RWPE1 (cell line): Measurements from ENCODE around the gene CACNB1.

Experiments used
- CTCF ChIA-PET: fragments of 350-600 bp; sonication (Branson Sonifier 250); formaldehyde crosslinking; extraction: SDS; loops from one replicate; lab custom pipeline; 2021; lab: Yijun Ruan, JAX
- POLR2A ChIA-PET: fragments of 400-600 bp; formaldehyde crosslinking; extraction: SDS; loops from one replicate; lab custom pipeline; 2020; ENCODE audit warnings: antibody characterized with exemption; ENCODE audit not compliant: low non-redundant PET; lab: Yijun Ruan, JAX
- DNase-seq: peaks from one replicate; pipeline ENCODE4 v3.0.0; 2012; ENCODE audit warnings: low spot score
- H3K27ac ChIP-seq: fragments of 450-650 bp; 2 replicates; pipeline ENCODE4 v1.5.1; 2017
- CTCF ChIP-seq: fragments of 450-650 bp; conservative IDR thresholded peaks from 2 replicates; pipeline ENCODE4 v1.5.1; 2017; ENCODE audit warnings: low read depth, mild to moderate bottlenecking

The CACNB1 gene

GRCh38 chr17:39227364-39227919 lies 30.0 kb upstream of the CACNB1 start:
- DNase-seq, result no peak
- TF ChIP-seq CTCF, result no peak
- no peak overlapping the region for H3K27ac ChIP-seq
- CTCF ChIA-PET, result interaction anchor here (0.6 to 2.2 kb wide), 2 partner anchors 17 to 1494 kb away, joined by 4 to 10 read pairs; no protein-coding TSS in a partner anchor
- POLR2A ChIA-PET, result no interaction called here

- no peak for DNase-seq
- ChIA-PET POLR2A (no interaction called here), CTCF (interaction anchor here (0.6 to 2.2 kb wide), 3 partner anchors 18 to 234 kb away, joined by 3 to 10 read pairs (median 4); no protein-coding TSS in a partner anchor)
- TF ChIP-seq CTCF, result no peak
- no peak overlapping the region for H3K27ac ChIP-seq
Observed at GRCh38 chr17:39225959-39226683, 28.7 kb upstream of the CACNB1 start.

- H3K27ac ChIP-seq, result no peak within 1 kb of the TSS
- no peak for TF ChIP-seq CTCF
- CTCF ChIA-PET, result interaction anchor here (0.6 to 2.2 kb wide), 3 partner anchors 18 to 233 kb away, joined by 3 to 10 read pairs (median 4); no protein-coding TSS in a partner anchor
- no peak for DNase-seq
- POLR2A ChIA-PET, result no interaction called here
Observed at GRCh38 chr17:39225308-39225958, 28.0 kb upstream of the CACNB1 start, which contains the start of gene STAC2. Gene STAC2 (minus strand): TSS chr17:39225945. CDS start chr17:39225502, 443 bp downstream.

- TF ChIP-seq CTCF, result no peak
- H3K27ac ChIP-seq, result no peak overlapping the region
- CTCF ChIA-PET, result no interaction called here
- DNase-seq, result no peak
- POLR2A ChIA-PET, result no interaction called here
Observed at GRCh38 chr17:39224778-39225307, 27.4 kb upstream of the CACNB1 start.

GRCh38 chr17:39223907-39224777 lies 26.7 kb upstream of the CACNB1 start:
- ChIA-PET CTCF (no interaction called here), POLR2A (interaction anchor here (0.7 kb wide), 1 partner anchor 13 kb away, joined by 4 read pairs; no protein-coding TSS in a partner anchor)
- no peak for TF ChIP-seq CTCF
- no peak overlapping the region for H3K27ac ChIP-seq
- DNase-seq, result no peak
